Thyroid gland (tissue), 4 donors: ENCODE measurements around the gene HECTD4. TPM values are rescaled to one million over a fixed set of nuclear protein-coding genes. Genes with fewer than 3 reads are reported as not detected.
"Not testable (repeated sequence)": the region's sequence is repeated elsewhere in the genome, so short reads cannot be mapped to it uniquely, and the experiment has no call there.

Source experiments
- DNase-seq, 2 donors: peaks; one replicate each; pipeline ENCODE4 v3.0.0-alpha.2; 2019
- H3K27ac ChIP-seq, 3 donors: fragments of 200-600 bp; sonication (generic); 1 replicate in 2 of 3; 2 replicates in 1 of 3; pipeline ENCODE4 v1.5.1; 2016 to 2019; ENCODE audit warnings: mild to moderate bottlenecking in 1 of 3, moderate library complexity in 1 of 3
- H3K27me3 ChIP-seq: fragments of 200-600 bp; sonication (generic); one replicate; pipeline ENCODE4 v1.5.1; 2019
- H3K36me3 ChIP-seq, 2 donors: fragments of 200-600 bp; sonication (generic); one replicate each; pipeline ENCODE4 v1.5.1; 2016 to 2019
- H3K4me1 ChIP-seq, 2 donors: fragments of 200-600 bp; sonication (generic); one replicate each; pipeline ENCODE4 v1.5.1; 2017 to 2019
- H3K4me3 ChIP-seq, 3 donors: fragments of 200-600 bp; sonication (generic); replicated peaks in 1 of 3; 1 replicate in 2 of 3; 2 replicates in 1 of 3; pipeline ENCODE4 v1.5.1; 2016; ENCODE audit warnings: mild to moderate bottlenecking in 1 of 3
- H3K9me3 ChIP-seq: fragments of 200-600 bp; sonication (generic); one replicate; pipeline ENCODE4 v1.5.1; 2017
- POLR2A ChIP-seq, 2 donors: fragments of 450-650 bp; IDR thresholded peaks; one replicate each; pipeline ENCODE4 v1.6.1; 2017; ENCODE audit warnings: antibody characterized with exemption in 2 of 2, mild to moderate bottlenecking in 2 of 2, moderate library complexity in 1 of 2
- WGBS, 2 donors: methylation state at CpG; one replicate each; pipeline ENCODE4 v1.1.5; 2017; 5-methylcytosine and 5-hydroxymethylcytosine counted together
- intact Hi-C: fragments of 100-400 bp; cut with DNase I; formaldehyde crosslinking; loops from one replicate; pipeline ENCODE4 v1.15.1; 2023
- total RNA-seq, 4 donors: library from RNA; depleted of rRNA; stranded (reverse); fragments of >200 nt; gene quantifications; one replicate each; pipeline ENCODE4 v1.2.3, GENCODE V29; 2016
- TF ChIP-seq, protein P1 (sequence below), 6 experiments: fragments of 200-600 bp in 3 of 6; fragments of 450-650 bp in 3 of 6; sonication (generic) in 3 of 6; IDR thresholded peaks; one replicate each; pipeline ENCODE4 v1.5.1; 2016 to 2019; ENCODE audit warnings: antibody characterized with exemption in 6 of 6, mild to moderate bottlenecking in 2 of 6, inconsistent platforms in 1 of 6, moderate library complexity in 1 of 6

The HECTD4 gene
- total RNA-seq, 4 donors from 2014 or later: 68.5 to 115 (median 79.6) TPM

DNA sequence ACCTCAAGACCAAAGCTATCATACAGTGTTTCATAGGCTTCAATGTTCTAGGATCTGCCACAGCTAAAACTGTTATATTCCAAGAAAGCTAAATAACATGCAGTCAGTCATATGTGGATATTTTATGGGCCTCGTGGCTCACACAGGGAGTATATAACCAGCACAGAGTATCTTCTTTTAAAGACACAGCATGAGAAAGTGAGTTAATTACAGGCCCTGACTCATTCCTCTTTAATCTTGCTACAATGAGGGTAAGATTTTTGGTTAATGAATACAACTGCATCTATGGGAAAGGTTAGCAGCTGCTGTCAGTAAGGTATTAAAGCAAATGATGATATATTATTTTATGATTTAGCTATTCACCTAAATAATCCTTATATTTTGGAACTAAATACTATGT is 145.8 kb downstream of the HECTD4 start:
- no peak overlapping the region for H3K4me3 ChIP-seq
- DNase-seq: no peak
- no peak overlapping the region for H3K27ac ChIP-seq
- no peaks in the 10 kb centered on the region for H3K9me3 ChIP-seq
- TF ChIP-seq, protein P1, sequence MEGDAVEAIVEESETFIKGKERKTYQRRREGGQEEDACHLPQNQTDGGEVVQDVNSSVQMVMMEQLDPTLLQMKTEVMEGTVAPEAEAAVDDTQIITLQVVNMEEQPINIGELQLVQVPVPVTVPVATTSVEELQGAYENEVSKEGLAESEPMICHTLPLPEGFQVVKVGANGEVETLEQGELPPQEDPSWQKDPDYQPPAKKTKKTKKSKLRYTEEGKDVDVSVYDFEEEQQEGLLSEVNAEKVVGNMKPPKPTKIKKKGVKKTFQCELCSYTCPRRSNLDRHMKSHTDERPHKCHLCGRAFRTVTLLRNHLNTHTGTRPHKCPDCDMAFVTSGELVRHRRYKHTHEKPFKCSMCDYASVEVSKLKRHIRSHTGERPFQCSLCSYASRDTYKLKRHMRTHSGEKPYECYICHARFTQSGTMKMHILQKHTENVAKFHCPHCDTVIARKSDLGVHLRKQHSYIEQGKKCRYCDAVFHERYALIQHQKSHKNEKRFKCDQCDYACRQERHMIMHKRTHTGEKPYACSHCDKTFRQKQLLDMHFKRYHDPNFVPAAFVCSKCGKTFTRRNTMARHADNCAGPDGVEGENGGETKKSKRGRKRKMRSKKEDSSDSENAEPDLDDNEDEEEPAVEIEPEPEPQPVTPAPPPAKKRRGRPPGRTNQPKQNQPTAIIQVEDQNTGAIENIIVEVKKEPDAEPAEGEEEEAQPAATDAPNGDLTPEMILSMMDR (IDR thresholded peaks at IDR 0.05): no peak
- no peak for TF ChIP-seq POLR2A (IDR thresholded peaks at IDR 0.05)
- H3K27me3 ChIP-seq: no peaks in the 10 kb centered on the region
- peaks cover 18 to 31% of the 10 kb centered on the region in 2 donors for H3K4me1 ChIP-seq
- intact Hi-C loops: loop anchor here (10.0 kb wide), 1 partner anchor 148 kb away; the partner anchor contains the start of gene HECTD4
- WGBS, 2 donors: 86 to 95% methylated on average over 1 of the region's 1 CpG
- H3K36me3 ChIP-seq: peaks cover 24 to 31% of the 10 kb centered on the region in 2 donors

DNA sequence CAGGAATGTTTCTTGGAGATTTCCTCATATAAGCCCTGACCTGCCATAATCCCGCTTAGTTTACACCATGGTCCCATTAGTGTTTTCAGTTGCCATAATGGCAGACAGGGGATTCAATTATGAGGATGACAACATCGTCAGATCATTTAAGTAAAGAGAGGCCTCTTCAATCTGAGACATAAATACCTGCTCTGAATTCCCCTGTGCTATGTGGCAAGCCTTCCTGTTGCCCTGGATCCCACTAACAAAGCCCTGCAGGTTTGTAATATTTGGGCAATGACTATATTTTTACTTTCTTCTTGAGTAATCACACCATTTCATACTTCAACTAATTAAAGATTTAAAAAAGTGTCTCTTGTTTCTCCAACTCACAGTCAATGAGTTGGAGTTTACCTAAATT is 147.9 kb downstream of the HECTD4 start:
- H3K4me3 ChIP-seq: no peak overlapping the region
- TF ChIP-seq, protein P1 (IDR thresholded peaks at IDR 0.05): no peak
- TF ChIP-seq POLR2A (IDR thresholded peaks at IDR 0.05): no peak
- 93 to 98% methylated on average over 2 of the region's 2 CpGs for WGBS, 2 donors
- H3K4me1 ChIP-seq: peaks cover 3 to 17% of the 10 kb centered on the region in 2 donors
- H3K36me3 ChIP-seq: peaks cover 45 to 49% of the 10 kb centered on the region in 2 donors
- H3K27ac ChIP-seq: no peak overlapping the region
- intact Hi-C loops: loop anchor here (10.0 kb wide), 1 partner anchor 150 kb away; the partner anchor contains the start of gene HECTD4
- H3K27me3 ChIP-seq: no peaks in the 10 kb centered on the region
- H3K9me3 ChIP-seq: no peaks in the 10 kb centered on the region
- DNase-seq: no peak

DNA sequence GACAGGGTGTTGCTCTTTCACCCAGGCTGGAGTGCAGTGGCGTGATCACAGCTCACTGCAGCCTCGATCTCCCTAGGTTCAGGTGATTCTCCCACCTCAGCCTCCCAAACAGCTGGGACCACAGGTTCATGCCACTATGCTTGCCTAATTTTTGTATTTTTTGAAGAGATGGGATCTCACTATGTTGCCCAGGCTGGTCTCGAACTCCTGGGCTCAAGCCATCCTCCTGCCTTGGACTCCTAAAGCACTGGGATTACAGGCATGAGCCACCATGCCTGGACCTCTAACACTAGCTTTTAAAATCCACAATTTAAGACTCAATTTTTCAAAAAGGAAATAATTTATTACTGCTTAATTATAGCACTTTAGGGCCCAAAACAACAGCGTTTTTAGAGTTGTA is 149.0 kb downstream of the HECTD4 start:
- TF ChIP-seq, protein P1 (IDR thresholded peaks at IDR 0.05): no peak
- no peak for TF ChIP-seq POLR2A (IDR thresholded peaks at IDR 0.05)
- no peaks in the 10 kb centered on the region for H3K9me3 ChIP-seq
- H3K36me3 ChIP-seq: peaks cover 45 to 59% of the 10 kb centered on the region in 2 donors
- H3K27me3 ChIP-seq: no peaks in the 10 kb centered on the region
- 90% methylated on average over 4 of the region's 4 CpGs for WGBS, 2 donors
- no peak overlapping the region for H3K27ac ChIP-seq
- DNase-seq: no peak
- H3K4me1 ChIP-seq: peaks cover 0 to 6% of the 10 kb centered on the region in 2 donors
- intact Hi-C loops: loop anchor here (10.0 kb wide), 1 partner anchor 152 kb away; the partner anchor contains the start of gene HECTD4
- no peak overlapping the region for H3K4me3 ChIP-seq

DNA sequence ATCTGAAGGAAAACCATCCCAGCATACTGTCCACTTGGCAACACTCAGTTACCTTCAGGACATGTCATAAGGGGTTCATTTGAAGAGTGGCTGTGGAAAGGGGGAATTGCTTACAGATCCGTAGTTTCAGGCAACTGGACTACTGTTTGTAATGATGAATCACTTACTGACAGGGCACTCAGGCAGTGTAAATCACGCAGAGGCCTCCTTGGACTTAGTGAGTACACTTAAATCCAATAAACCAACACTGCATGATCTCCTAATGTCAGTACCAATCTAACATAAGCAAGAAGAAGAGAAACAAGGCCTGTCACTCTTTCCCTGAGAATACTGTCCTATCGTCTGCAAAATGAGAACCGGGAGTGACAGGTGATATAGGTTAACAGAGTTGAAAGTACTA is 152.1 kb downstream of the HECTD4 start:
- DNase-seq: no peak
- 91 to 96% methylated on average over 4 of the region's 4 CpGs for WGBS, 2 donors
- Histone ChIP-seq H3K27me3 (no peaks in the 10 kb centered on the region), H3K36me3 (peaks cover 47 to 69% of the 10 kb centered on the region in 2 donors), H3K27ac (no peak overlapping the region), H3K4me3 (no peak overlapping the region), H3K4me1 (no peaks in the 10 kb centered on the region), H3K9me3 (no peaks in the 10 kb centered on the region)
- intact Hi-C loops: loop anchor here (10.0 kb wide), 1 partner anchor 155 kb away; the partner anchor contains the start of gene HECTD4
- TF ChIP-seq POLR2A (IDR thresholded peaks at IDR 0.05): no peak
- TF ChIP-seq, protein P1 (IDR thresholded peaks at IDR 0.05): no peak

DNA sequence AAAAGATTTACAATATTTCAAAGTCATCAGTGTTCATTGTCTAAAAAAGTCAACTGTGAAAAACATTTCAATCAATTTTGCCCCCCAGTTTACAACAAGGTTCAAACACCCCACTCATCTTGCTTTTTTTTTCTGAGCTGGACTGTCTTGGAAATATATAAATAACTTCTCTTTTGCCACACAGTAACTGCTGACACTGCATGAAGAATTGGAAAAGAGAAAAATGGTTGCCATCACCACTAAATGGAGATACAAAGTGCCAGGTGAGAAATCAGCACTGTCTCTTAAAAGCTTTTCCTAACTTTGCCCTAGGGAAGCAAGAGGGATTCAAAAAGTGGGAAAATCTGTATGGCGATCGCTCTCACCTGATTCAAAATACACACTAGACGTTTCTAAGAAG is 155.5 kb downstream of the HECTD4 start:
- no peaks in the 10 kb centered on the region for H3K4me1 ChIP-seq
- H3K4me3 ChIP-seq: no peak overlapping the region
- H3K27ac ChIP-seq: no peak overlapping the region
- no peaks in the 10 kb centered on the region for H3K9me3 ChIP-seq
- WGBS, 2 donors: 89 to 95% methylated on average over 3 of the region's 3 CpGs
- no peak for DNase-seq
- TF ChIP-seq, protein P1 (IDR thresholded peaks at IDR 0.05): no peak
- no peak for TF ChIP-seq POLR2A (IDR thresholded peaks at IDR 0.05)
- no peaks in the 10 kb centered on the region for H3K27me3 ChIP-seq
- intact Hi-C loops: no loop called here
- H3K36me3 ChIP-seq: peaks cover 34 to 56% of the 10 kb centered on the region in 2 donors

DNA sequence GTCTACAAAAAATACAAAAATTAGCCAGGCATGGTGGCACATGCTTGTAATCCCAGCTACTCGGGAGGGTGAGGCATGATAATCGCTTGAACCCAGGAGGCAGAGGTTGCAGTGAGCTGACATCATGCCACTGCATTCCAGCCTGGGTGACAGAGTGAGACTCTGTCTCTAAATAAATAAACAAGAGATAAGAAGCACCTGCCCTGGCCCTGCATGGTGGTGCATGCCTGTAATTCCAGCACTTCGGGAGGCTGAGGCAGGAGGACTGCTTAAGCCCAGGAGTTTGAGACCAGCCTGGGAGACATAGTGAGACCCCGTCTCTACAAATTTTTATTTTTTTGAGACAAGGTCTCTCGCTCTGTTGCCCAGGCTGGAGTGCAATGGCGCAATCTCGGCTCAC is 161.6 kb downstream of the HECTD4 start:
- H3K9me3 ChIP-seq, DNase-seq, H3K27me3 ChIP-seq, H3K4me1 ChIP-seq, H3K27ac ChIP-seq, H3K4me3 ChIP-seq, intact Hi-C loops: not testable (repeated sequence)
- peaks cover 17 to 31% of the 10 kb centered on the region in 2 donors for H3K36me3 ChIP-seq
- WGBS, 2 donors: 92 to 97% methylated on average over 7 of the region's 7 CpGs
